ENCODE data around the gene RNGTT. TPM values are rescaled to one million over a fixed set of nuclear protein-coding genes. Genes with fewer than 3 reads are reported as not detected.

The RNGTT gene
- total RNA-seq, 1 experiment from 2014 or later: 15.7 TPM

- ATAC-seq (no peak), DNase-seq (no peak)
- Histone ChIP-seq H3K36me3 (ENCODE audit: low read depth, low read length) (peaks cover 13% of the 10 kb centered on the region; the same call in 1 of the 2 replicates), H2AFZ (ENCODE audit: low read length) (no peak overlapping the region), H3K9ac (ENCODE audit: low read length) (no peak overlapping the region), H3K27ac (ENCODE audit: low read length) (no peak overlapping the region), H3K4me3 (ENCODE audit: low read length) (no peak overlapping the region), H3K4me2 (ENCODE audit: low read length) (no peak overlapping the region), H4K20me1 (ENCODE audit: low read length) (no peaks in the 10 kb centered on the region), H3K9me2 (replicated peaks; ENCODE audit: low read length) (no peaks in the 10 kb centered on the region), H3K79me2 (ENCODE audit: low read length) (no peaks in the 10 kb centered on the region), H3K4me1 (ENCODE audit: insufficient read depth, low read length) (no peaks in the 10 kb centered on the region), H3K27me3 (ENCODE audit: low read length) (no peaks in the 10 kb centered on the region), H3F3A (ENCODE audit: low read length, unreplicated experiment) (no peaks in the 10 kb centered on the region), H3K9me3 (ENCODE audit: low read length) (no peaks in the 10 kb centered on the region)
- CTCF ChIA-PET: no interaction called here
- TF ChIP-seq EZH2phosphoT487 (IDR thresholded peaks at IDR 0.05; ENCODE audit: borderline replicate concordance, low read length) (no peak), EZH2 (IDR thresholded peaks at IDR 0.05; ENCODE audit: low read length, unreplicated experiment) (no peak), CTCF (conservative IDR thresholded peaks at IDR 0.05; ENCODE audit: low read depth, low read length) (no peak)
- POLR2A ChIA-PET (ENCODE audit: unreplicated experiment): no interaction called here
- intact Hi-C loops (cut with micrococcal nuclease): no loop called here
- BruUV-seq (replicated peaks): no TSS peak
Measured at GRCh38 chr6:88666901-88667300, 296.5 kb downstream of the RNGTT start.

- ATAC-seq (no peak), DNase-seq (no peak)
- Histone ChIP-seq H3K9ac (ENCODE audit: low read length) (no peak overlapping the region), H3K9me2 (replicated peaks; ENCODE audit: low read length) (no peaks in the 10 kb centered on the region), H2AFZ (ENCODE audit: low read length) (no peak overlapping the region), H3K27ac (ENCODE audit: low read length) (no peak overlapping the region), H3K36me3 (ENCODE audit: low read depth, low read length) (0 out of 2 replicates have a peak, but pooled peaks cover 2% of the 10 kb centered on the region), H3K9me3 (ENCODE audit: low read length) (no peaks in the 10 kb centered on the region), H4K20me1 (ENCODE audit: low read length) (no peaks in the 10 kb centered on the region), H3K4me2 (ENCODE audit: low read length) (no peak overlapping the region), H3K4me3 (ENCODE audit: low read length) (no peak overlapping the region), H3K79me2 (ENCODE audit: low read length) (no peaks in the 10 kb centered on the region), H3K27me3 (ENCODE audit: low read length) (no peaks in the 10 kb centered on the region), H3K4me1 (ENCODE audit: insufficient read depth, low read length) (no peaks in the 10 kb centered on the region), H3F3A (ENCODE audit: low read length, unreplicated experiment) (no peaks in the 10 kb centered on the region)
- no peak for TF ChIP-seq EZH2 (IDR thresholded peaks at IDR 0.05; ENCODE audit: low read length, unreplicated experiment)
- no peak for TF ChIP-seq CTCF (conservative IDR thresholded peaks at IDR 0.05; ENCODE audit: low read depth, low read length)
- no peak for TF ChIP-seq EZH2phosphoT487 (IDR thresholded peaks at IDR 0.05; ENCODE audit: borderline replicate concordance, low read length)
- intact Hi-C loops (cut with micrococcal nuclease): no loop called here
- no TSS peak for BruUV-seq (replicated peaks)
- ChIA-PET POLR2A (ENCODE audit: unreplicated experiment) (no interaction called here), CTCF (no interaction called here)
Measured at GRCh38 chr6:88665131-88665530, 298.3 kb downstream of the RNGTT start.

- H3F3A ChIP-seq (ENCODE audit: low read length, unreplicated experiment): no peaks in the 10 kb centered on the region
- ATAC-seq (no peak), DNase-seq (no peak)
- no peaks in the 10 kb centered on the region for H3K27me3 ChIP-seq (ENCODE audit: low read length)
- no peaks in the 10 kb centered on the region for H3K79me2 ChIP-seq (ENCODE audit: low read length)
- no peak overlapping the region for H2AFZ ChIP-seq (ENCODE audit: low read length)
- H3K4me1 ChIP-seq (ENCODE audit: insufficient read depth, low read length): no peaks in the 10 kb centered on the region
- no peaks in the 10 kb centered on the region for H4K20me1 ChIP-seq (ENCODE audit: low read length)
- BruUV-seq (replicated peaks): no TSS peak
- H3K9me2 ChIP-seq (replicated peaks; ENCODE audit: low read length): no peaks in the 10 kb centered on the region
- no peaks in the 10 kb centered on the region for H3K36me3 ChIP-seq (ENCODE audit: low read depth, low read length)
- H3K9ac ChIP-seq (ENCODE audit: low read length): no peak overlapping the region
- TF ChIP-seq CTCF (conservative IDR thresholded peaks at IDR 0.05; ENCODE audit: low read depth, low read length) (no peak), EZH2 (IDR thresholded peaks at IDR 0.05; ENCODE audit: low read length, unreplicated experiment) (no peak), EZH2phosphoT487 (IDR thresholded peaks at IDR 0.05; ENCODE audit: borderline replicate concordance, low read length) (no peak)
- intact Hi-C loops (cut with micrococcal nuclease): no loop called here
- POLR2A ChIA-PET (ENCODE audit: unreplicated experiment): no interaction called here
- no peak overlapping the region for H3K4me3 ChIP-seq (ENCODE audit: low read length)
- no peak overlapping the region for H3K27ac ChIP-seq (ENCODE audit: low read length)
- H3K9me3 ChIP-seq (ENCODE audit: low read length): no peaks in the 10 kb centered on the region
- CTCF ChIA-PET: no interaction called here
- H3K4me2 ChIP-seq (ENCODE audit: low read length): no peak overlapping the region
Measured at GRCh38 chr6:88663801-88664200, 299.6 kb downstream of the RNGTT start.

Measured in PC-3 (cell line).